Forelimb muscle (tissue), 1 donor: ENCODE results near the gene CLDN1. TPM values are rescaled to one million over a fixed set of nuclear protein-coding genes. Genes with fewer than 3 reads are reported as not detected.
"Not testable (repeated sequence)": the region's sequence is repeated elsewhere in the genome, so short reads cannot be mapped to it uniquely, and the experiment has no call there.

ENCODE experiments used
- DNase-seq: peaks from one replicate; pipeline ENCODE4 v3.0.0-alpha.2; 2013; ENCODE audit warnings: low read depth
- polyA plus RNA-seq: library from polyadenylated mRNA; unstranded; fragments of 120-200 nt; gene quantifications from one replicate; pipeline ENCODE4 v1.2.1, GENCODE V29; 2013; ENCODE audit not compliant: insufficient read length

Gene CLDN1
- polyA plus RNA-seq, 1 donor = 2.6 TPM

GRCh38 chr3:190293621-190294020 lies 28.6 kb downstream of the CLDN1 start:
- no peak for DNase-seq

- no peak for DNase-seq
Observed at GRCh38 chr3:190291994-190292584, 30.2 kb downstream of the CLDN1 start.

- no peak for DNase-seq
Observed at GRCh38 chr3:190289989-190290388, 32.3 kb downstream of the CLDN1 start.

- no peak for DNase-seq
Observed at GRCh38 chr3:190288836-190289235, 33.4 kb downstream of the CLDN1 start.

- DNase-seq = no peak
Observed at GRCh38 chr3:190286014-190286413, 36.2 kb downstream of the CLDN1 start.

GRCh38 chr3:190281308-190282051 lies 40.8 kb downstream of the CLDN1 start:
- DNase-seq = no peak

GRCh38 chr3:190279690-190280089 lies 42.6 kb downstream of the CLDN1 start:
- no peak for DNase-seq

- DNase-seq = no peak
Observed at GRCh38 chr3:190272747-190273146, 49.5 kb downstream of the CLDN1 start.

- no peak for DNase-seq
Observed at GRCh38 chr3:190269101-190269500, 53.1 kb downstream of the CLDN1 start.

GRCh38 chr3:190267464-190267863 lies 54.8 kb downstream of the CLDN1 start:
- not testable (repeated sequence) for DNase-seq

GRCh38 chr3:190266913-190267290 lies 55.3 kb downstream of the CLDN1 start:
- no peak for DNase-seq

- DNase-seq = no peak
Observed at GRCh38 chr3:190266265-190266912, 55.9 kb downstream of the CLDN1 start.

- no peak for DNase-seq
Observed at GRCh38 chr3:190265796-190266195, 56.5 kb downstream of the CLDN1 start.

GRCh38 chr3:190265126-190265525 lies 57.1 kb downstream of the CLDN1 start:
- DNase-seq = no peak

- DNase-seq = no peak
Observed at GRCh38 chr3:190261740-190262139, 60.5 kb downstream of the CLDN1 start.

- DNase-seq = no peak
Observed at GRCh38 chr3:190261015-190261414, 61.2 kb downstream of the CLDN1 start.

- DNase-seq = no peak
Observed at GRCh38 chr3:190260301-190260700, 61.9 kb downstream of the CLDN1 start.

- no peak for DNase-seq
Observed at GRCh38 chr3:190258634-190259033, 63.6 kb downstream of the CLDN1 start.

Other genes starting within 250 kb of the CLDN1 start
- gene P3H2, start 201.5 kb downstream of the CLDN1 start, polyA plus RNA-seq = 39.4 TPM
- 0.13 TPM for gene CLDN16, start 65.7 kb upstream of the CLDN1 start, polyA plus RNA-seq
- gene TMEM207, start 127.5 kb upstream of the CLDN1 start, polyA plus RNA-seq = not detected
- 8.9 TPM for gene IL1RAP, start 191.6 kb upstream of the CLDN1 start, polyA plus RNA-seq